Breast epithelium (tissue), 3 donors: ENCODE results near the gene KAT2B.

ENCODE experiments used
- CTCF ChIP-seq, 3 donors: fragments of 450-650 bp; IDR thresholded peaks; one replicate each; pipeline ENCODE4 v1.5.1; 2016 to 2017; ENCODE audit warnings: antibody characterized with exemption in 3 of 3, mild to moderate bottlenecking in 3 of 3, moderate library complexity in 3 of 3
- POLR2A ChIP-seq: fragments of 450-650 bp; IDR thresholded peaks from one replicate; pipeline ENCODE4 v1.6.1; 2016; ENCODE audit warnings: antibody characterized with exemption, mild to moderate bottlenecking, moderate library complexity

GRCh38 chr3:19994796-19995195 is 45.5 kb upstream of the KAT2B start:
- TF ChIP-seq CTCF (IDR thresholded peaks at IDR 0.05): no peak
- no peak for TF ChIP-seq POLR2A
